ENCODE measurements around the gene MVB12B. TPM values are rescaled to one million over a fixed set of nuclear protein-coding genes. Genes with fewer than 3 reads are reported as not detected.

MVB12B gene
- total and polyA plus RNA-seq, 2 of the 13 experiments (the other 11 are each of a cell fraction or from before 2014, with no cell fraction given), result 12.1 to 30.1 TPM

DNA sequence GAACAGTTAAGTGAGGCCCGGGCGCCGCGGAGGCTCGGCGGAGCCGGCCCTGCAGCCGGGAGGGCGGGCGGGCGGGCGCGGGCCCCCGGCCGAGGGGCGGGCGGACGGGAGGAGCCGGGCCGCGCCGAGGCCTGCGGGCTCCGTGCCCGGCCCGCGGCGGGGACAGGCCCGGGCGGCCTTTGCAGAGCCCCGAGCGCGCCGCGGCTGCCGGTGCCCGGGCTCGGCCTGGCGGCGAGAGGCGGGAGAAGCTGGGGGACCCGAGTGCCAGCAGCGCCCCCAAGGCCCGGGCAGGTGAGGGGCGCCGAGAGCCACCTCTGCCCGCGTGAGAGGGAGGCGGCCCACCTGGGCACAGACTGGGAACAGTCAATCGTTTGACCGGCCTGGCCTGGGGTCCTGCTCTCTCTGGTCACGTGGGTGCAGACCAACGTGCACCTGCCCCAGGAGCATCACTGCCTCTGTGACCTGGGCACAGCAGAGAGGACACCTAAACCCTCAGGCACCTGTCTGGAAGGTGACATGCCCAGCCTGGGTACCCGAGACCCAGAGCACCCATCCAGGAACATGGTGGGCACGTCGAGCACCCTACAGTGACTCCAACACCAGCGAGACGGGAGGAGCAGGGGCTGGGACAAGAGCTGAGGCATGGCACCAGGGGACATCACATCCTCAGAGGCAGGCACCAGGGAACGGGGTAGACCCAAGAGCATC, 531 bp downstream of the MVB12B start (continued):
- TF ChIP-seq RNF2 (conservative IDR thresholded peaks at IDR 0.05; ENCODE audit: low read depth) (peak; percentile 54; the same call in 1 of the 2 replicates), SMARCC2 (IDR thresholded peaks at IDR 0.05) (no peak), ZC3H4 (CRISPR knock-in tag; IDR thresholded peaks at IDR 0.05; ENCODE audit: borderline replicate concordance) (0 out of 2 replicates have a peak, but pooled peaks have one; percentile 64), SAFB2 (CRISPR knock-in tag; IDR thresholded peaks at IDR 0.05; ENCODE audit: borderline replicate concordance, low read depth) (0 out of 2 replicates have a peak, but pooled peaks have one; percentile 36), ZFX (CRISPR knock-in tag; IDR thresholded peaks at IDR 0.05; ENCODE audit: low read depth) (peak; percentile 66), ZNF724P (CRISPR knock-in tag; IDR thresholded peaks at IDR 0.05; ENCODE audit: borderline replicate concordance) (0 out of 2 replicates have a peak, but pooled peaks have one; percentile 38), AHR (CRISPR knock-in tag; IDR thresholded peaks at IDR 0.05) (0 out of 2 replicates have a peak, but pooled peaks have one; percentile 40), ZNF564 (CRISPR knock-in tag; IDR thresholded peaks at IDR 0.05) (0 out of 2 replicates have a peak, but pooled peaks have one; percentile 20), NONO (IDR thresholded peaks at IDR 0.05) (no peak), NONO (CRISPR knock-in tag; conservative IDR thresholded peaks at IDR 0.05) (0 out of 2 replicates have a peak, but pooled peaks have one; percentile 45), ZFYVE20 (CRISPR knock-in tag; IDR thresholded peaks at IDR 0.05; ENCODE audit: borderline replicate concordance, low read depth) (no peak; the same call in 1 of the 2 replicates), MXD1 (CRISPR knock-in tag; IDR thresholded peaks at IDR 0.05) (0 out of 2 replicates have a peak, but pooled peaks have one; percentile 48), RFXAP (CRISPR knock-in tag; IDR thresholded peaks at IDR 0.05; ENCODE audit: borderline replicate concordance) (no peak), XRCC5 (optimal IDR thresholded peaks at IDR 0.05; ENCODE audit: low read length) (peak; percentile 22), NR2C2 (CRISPR knock-in tag; IDR thresholded peaks at IDR 0.05; ENCODE audit: borderline replicate concordance) (0 out of 2 replicates have a peak, but pooled peaks have one; percentile 14), IRF9 (CRISPR knock-in tag; IDR thresholded peaks at IDR 0.05; ENCODE audit: borderline replicate concordance) (no peak), ZNF7 (CRISPR knock-in tag; IDR thresholded peaks at IDR 0.05) (no peak), ZNF256 (CRISPR knock-in tag; conservative IDR thresholded peaks at IDR 0.05) (0 out of 2 replicates have a peak, but pooled peaks have one; percentile 55), ZBTB43 (CRISPR knock-in tag; conservative IDR thresholded peaks at IDR 0.05) (0 out of 2 replicates have a peak, but pooled peaks have one; percentile 53), RBFOX2 (IDR thresholded peaks at IDR 0.05; ENCODE audit: low read depth, low read length) (peak; percentile 46; the same call in 1 of the 2 replicates), ZNF768 (CRISPR knock-in tag; IDR thresholded peaks at IDR 0.05) (peak; percentile 45; the same call in 1 of the 2 replicates)
- TF ChIP-seq, protein P1, sequence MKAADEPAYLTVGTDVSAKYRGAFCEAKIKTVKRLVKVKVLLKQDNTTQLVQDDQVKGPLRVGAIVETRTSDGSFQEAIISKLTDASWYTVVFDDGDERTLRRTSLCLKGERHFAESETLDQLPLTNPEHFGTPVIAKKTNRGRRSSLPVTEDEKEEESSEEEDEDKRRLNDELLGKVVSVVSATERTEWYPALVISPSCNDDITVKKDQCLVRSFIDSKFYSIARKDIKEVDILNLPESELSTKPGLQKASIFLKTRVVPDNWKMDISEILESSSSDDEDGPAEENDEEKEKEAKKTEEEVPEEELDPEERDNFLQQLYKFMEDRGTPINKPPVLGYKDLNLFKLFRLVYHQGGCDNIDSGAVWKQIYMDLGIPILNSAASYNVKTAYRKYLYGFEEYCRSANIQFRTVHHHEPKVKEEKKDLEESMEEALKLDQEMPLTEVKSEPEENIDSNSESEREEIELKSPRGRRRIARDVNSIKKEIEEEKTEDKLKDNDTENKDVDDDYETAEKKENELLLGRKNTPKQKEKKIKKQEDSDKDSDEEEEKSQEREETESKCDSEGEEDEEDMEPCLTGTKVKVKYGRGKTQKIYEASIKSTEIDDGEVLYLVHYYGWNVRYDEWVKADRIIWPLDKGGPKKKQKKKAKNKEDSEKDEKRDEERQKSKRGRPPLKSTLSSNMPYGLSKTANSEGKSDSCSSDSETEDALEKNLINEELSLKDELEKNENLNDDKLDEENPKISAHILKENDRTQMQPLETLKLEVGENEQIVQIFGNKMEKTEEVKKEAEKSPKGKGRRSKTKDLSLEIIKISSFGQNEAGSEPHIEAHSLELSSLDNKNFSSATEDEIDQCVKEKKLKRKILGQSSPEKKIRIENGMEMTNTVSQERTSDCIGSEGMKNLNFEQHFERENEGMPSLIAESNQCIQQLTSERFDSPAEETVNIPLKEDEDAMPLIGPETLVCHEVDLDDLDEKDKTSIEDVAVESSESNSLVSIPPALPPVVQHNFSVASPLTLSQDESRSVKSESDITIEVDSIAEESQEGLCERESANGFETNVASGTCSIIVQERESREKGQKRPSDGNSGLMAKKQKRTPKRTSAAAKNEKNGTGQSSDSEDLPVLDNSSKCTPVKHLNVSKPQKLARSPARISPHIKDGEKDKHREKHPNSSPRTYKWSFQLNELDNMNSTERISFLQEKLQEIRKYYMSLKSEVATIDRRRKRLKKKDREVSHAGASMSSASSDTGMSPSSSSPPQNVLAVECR (CRISPR knock-in tag; IDR thresholded peaks at IDR 0.05; ENCODE audit: borderline replicate concordance), result peak; percentile 38; the same call in 1 of the 2 replicates
